H1 (cell line): ENCODE results near the gene RBM44. TPM values are rescaled to one million over a fixed set of nuclear protein-coding genes. Genes with fewer than 3 reads are reported as not detected.

Source experiments
- CTCF ChIA-PET: fragments of 300-600 bp; sonication (Branson Sonifier 250); formaldehyde crosslinking; loops from one replicate; lab custom pipeline; 2021; ENCODE audit not compliant: partially characterized antibody; lab: Charles Lee
- POLR2A ChIA-PET: fragments of 300-600 bp; sonication (Branson Sonifier 250); formaldehyde crosslinking; loops from one replicate; lab custom pipeline; 2021; ENCODE audit warnings: inconsistent platforms; ENCODE audit not compliant: partially characterized antibody; lab: Charles Lee
- DNase-seq, 2 experiments: peaks; one replicate each; pipeline versions ENCODE4 v3.0.0 to v3.0.0-alpha.2; 2010 to 2022; ENCODE audit warnings: low spot score in 2 of 2, low read depth in 1 of 2, mixed read lengths in 1 of 2
- FAIRE-seq: peaks from 2 replicates; lab custom pipeline; 2011; peaks lifted over from hg19 to GRCh38; lab: Jason Lieb, UNC
- H2AFZ ChIP-seq: 2 replicates; pipeline ENCODE4 v1.8.1; 2012; ENCODE audit warnings: low read length, inconsistent platforms
- H2AK5ac ChIP-seq: 2 replicates; pipeline ENCODE4 v1.6.1; 2013; ENCODE audit warnings: low read depth, low read length
- H2BK120ac ChIP-seq: replicated peaks from 2 replicates; pipeline ENCODE3; 2013; ENCODE audit warnings: low read depth, low read length, inconsistent platforms
- H2BK12ac ChIP-seq: 2 replicates; pipeline ENCODE4 v1.6.1; 2013; ENCODE audit warnings: low read depth, low read length
- H2BK15ac ChIP-seq: 2 replicates; pipeline ENCODE4 v1.6.1; 2013; ENCODE audit warnings: low read length
- H2BK20ac ChIP-seq: 2 replicates; pipeline ENCODE4 v1.6.1; 2013; ENCODE audit warnings: low read length
- H2BK5ac ChIP-seq: 2 replicates; pipeline ENCODE4 v1.6.1; 2013; ENCODE audit warnings: low read depth, low read length
- H3K14ac ChIP-seq: 2 replicates; pipeline ENCODE4 v1.6.1; 2013; ENCODE audit warnings: inconsistent platforms; ENCODE audit not compliant: insufficient read length
- H3K18ac ChIP-seq: 2 replicates; pipeline ENCODE4 v1.6.1; 2013; ENCODE audit warnings: low read length; ENCODE audit errors: extremely low read depth
- H3K23ac ChIP-seq: 2 replicates; pipeline ENCODE4 v1.6.1; 2013; ENCODE audit warnings: inconsistent platforms; ENCODE audit not compliant: insufficient read length
- H3K23me2 ChIP-seq: 2 replicates; pipeline ENCODE4 v1.6.1; 2013; ENCODE audit warnings: low read depth, low read length
- H3K27ac ChIP-seq: 2 replicates; pipeline ENCODE4 v1.6.1; 2011; ENCODE audit warnings: low read depth, low read length, inconsistent platforms
- H3K27me3 ChIP-seq, 4 experiments: replicated peaks in 1 of 4; 1 replicate in 1 of 4; 2 replicates in 3 of 4; pipeline versions ENCODE4 v1.6.1 to v1.8.1; 2011 to 2013; ENCODE audit warnings: low read length in 3 of 4, mild to moderate bottlenecking in 3 of 4, inconsistent platforms in 2 of 4, mixed read lengths in 2 of 4, moderate library complexity in 1 of 4; ENCODE audit not compliant: control insufficient read depth in 3 of 4, insufficient read depth in 3 of 4; ENCODE audit errors: extremely low read depth in 1 of 4
- H3K36me3 ChIP-seq, 4 experiments: 2 replicates each; pipeline versions ENCODE4 v1.6.1 to v1.8.1; 2011 to 2013; ENCODE audit warnings: mild to moderate bottlenecking in 4 of 4, low read length in 3 of 4, moderate library complexity in 2 of 4, control low read depth in 1 of 4, inconsistent platforms in 1 of 4; ENCODE audit not compliant: insufficient read depth in 4 of 4, control insufficient read depth in 2 of 4
- H3K4ac ChIP-seq: replicated peaks from 2 replicates; pipeline ENCODE3; 2013; ENCODE audit warnings: low read length, low read depth, mixed read lengths, inconsistent platforms; ENCODE audit not compliant: insufficient read length
- H3K4me1 ChIP-seq, 4 experiments: replicated peaks in 1 of 4; 1 replicate in 1 of 4; 2 replicates in 3 of 4; pipeline versions ENCODE4 v1.6.1 to v1.8.1; 2011 to 2013; ENCODE audit warnings: low read length in 3 of 4, inconsistent platforms in 2 of 4, mixed read lengths in 1 of 4; ENCODE audit not compliant: insufficient read depth in 4 of 4, control insufficient read depth in 3 of 4
- H3K4me2 ChIP-seq, 2 experiments: 2 replicates each; pipeline versions ENCODE4 v1.6.1 to v1.8.1; 2011 to 2013; ENCODE audit warnings: low read depth in 2 of 2, low read length in 2 of 2, control low read depth in 1 of 2, inconsistent platforms in 1 of 2, mild to moderate bottlenecking in 1 of 2; ENCODE audit not compliant: insufficient read depth in 1 of 2
- H3K4me3 ChIP-seq, 4 experiments: fragments of 200-600, 300-600 bp in 1 of 4; sonication (generic), shearing (Covaris generic), sonication (Bioruptor Twin) in 1 of 4; 2 replicates each; pipeline versions ENCODE4 v1.5.1 to v1.8.1; 2011 to 2016; ENCODE audit warnings: low read length in 4 of 4, low read depth in 3 of 4, control low read depth in 2 of 4, inconsistent platforms in 2 of 4, mild to moderate bottlenecking in 2 of 4, mixed read lengths in 1 of 4, moderate library complexity in 1 of 4; ENCODE audit not compliant: insufficient read depth in 2 of 4; ENCODE audit errors: extremely low read depth in 1 of 4
- H3K56ac ChIP-seq: replicated peaks from 2 replicates; pipeline ENCODE3; 2013; ENCODE audit warnings: low read depth, mild to moderate bottlenecking, mixed read lengths, low read length, inconsistent platforms; ENCODE audit not compliant: insufficient read length
- H3K79me1 ChIP-seq: 2 replicates; pipeline ENCODE4 v1.6.1; 2013; ENCODE audit warnings: low read depth, low read length, control low read depth
- H3K79me2 ChIP-seq, 2 experiments: 2 replicates each; pipeline versions ENCODE4 v1.6.1 to v1.8.1; 2012 to 2013; ENCODE audit warnings: low read length in 2 of 2, mild to moderate bottlenecking in 2 of 2, inconsistent platforms in 1 of 2; ENCODE audit not compliant: insufficient read depth in 2 of 2, control insufficient read depth in 1 of 2
- H3K9ac ChIP-seq, 4 experiments: replicated peaks in 1 of 4; 1 replicate in 1 of 4; 2 replicates in 3 of 4; pipeline versions ENCODE4 v1.6.1 to v1.8.1; 2011 to 2013; ENCODE audit warnings: low read depth in 3 of 4, low read length in 3 of 4, control low read depth in 2 of 4, mild to moderate bottlenecking in 2 of 4, moderate library complexity in 2 of 4, inconsistent platforms in 1 of 4; ENCODE audit errors: extremely low read depth in 1 of 4
- H3K9me3 ChIP-seq, 2 experiments: 2 replicates each; pipeline versions ENCODE4 v1.6.1 to v1.8.1; 2012 to 2013; ENCODE audit warnings: mild to moderate bottlenecking in 2 of 2, moderate library complexity in 2 of 2, control low read depth in 1 of 2, inconsistent platforms in 1 of 2, low read depth in 1 of 2, low read length in 1 of 2, mixed read lengths in 1 of 2; ENCODE audit not compliant: insufficient read depth in 2 of 2
- H4K20me1 ChIP-seq, 2 experiments: replicated peaks in 1 of 2; 2 replicates each; pipeline versions ENCODE3 to v1.8.1; 2011 to 2013; ENCODE audit warnings: inconsistent platforms in 2 of 2, low read length in 2 of 2, mild to moderate bottlenecking in 1 of 2; ENCODE audit not compliant: insufficient read depth in 2 of 2, control insufficient read depth in 1 of 2
- H4K5ac ChIP-seq: 2 replicates; pipeline ENCODE4 v1.6.1; 2013; ENCODE audit warnings: low read length, low read depth, mixed read lengths, inconsistent platforms; ENCODE audit not compliant: insufficient read length
- H4K8ac ChIP-seq: 2 replicates; pipeline ENCODE4 v1.8.0; 2013; ENCODE audit warnings: mild to moderate bottlenecking, moderate library complexity, low read length, inconsistent platforms; ENCODE audit not compliant: insufficient read depth; ENCODE audit errors: extremely low read depth
- H4K91ac ChIP-seq: replicated peaks from 2 replicates; pipeline ENCODE3; 2013; ENCODE audit warnings: low read length, mixed read lengths, inconsistent platforms; ENCODE audit not compliant: insufficient read length
- KDM4A ChIP-seq: IDR thresholded peaks from one replicate; pipeline ENCODE4 v1.7.1; 2012; ENCODE audit warnings: low read depth, mild to moderate bottlenecking, moderate library complexity, low read length, inconsistent platforms; ENCODE audit not compliant: severe bottlenecking
- WGBS, 2 experiments: shearing (Covaris generic) in 1 of 2; methylation state at CpG; one replicate each; pipeline versions ENCODE4 v1.1.6 to v1.1.7; 2013 to 2015; ENCODE audit warnings: low lambda C conversion rate in 2 of 2, mixed read lengths in 2 of 2, inconsistent platforms in 1 of 2, low coverage in 1 of 2, missing lambda C conversion rate in 1 of 2; ENCODE audit not compliant: insufficient replicate concordance in 2 of 2, insufficient coverage in 1 of 2, insufficient read length in 1 of 2; ENCODE audit errors: extremely low coverage in 1 of 2, missing lambda C conversion rate in 1 of 2; 5-methylcytosine and 5-hydroxymethylcytosine counted together
- polyA plus RNA-seq, 7 experiments: library from polyadenylated mRNA; depleted of rRNA in 3 of 7; stranded (reverse) in 5 of 7; unstranded in 2 of 7; fragments of >200 nt in 5 of 7; fragments of 200-250 nt in 2 of 7; gene quantifications; 1 replicate in 5 of 7; 2 replicates in 1 of 7; 4 replicates in 1 of 7; pipeline versions ENCODE4 v1.2.1 to v1.2.3, GENCODE V29; 2011 to 2013; ENCODE audit warnings: missing spikeins in 2 of 7, mixed read lengths in 2 of 7
- total RNA-seq: library from RNA; stranded (reverse); fragmentation: NEBNext Ultra II Directional; extraction: Animal tissue kit (Norgen Biotek cat#: 25700); gene quantifications from 2 replicates; pipeline ENCODE4 v1.2.1, GENCODE V29; 2021

RBM44 gene
- total and polyA plus RNA-seq, 2 of the 8 experiments (the other 6 are each of a cell fraction or from before 2014, with no cell fraction given), result 0.12 to 0.43 TPM

GRCh38 chr2:237873421-237873831 lies 74.8 kb downstream of the RBM44 start:
- 89% methylated on average over 9 of the region's 11 CpGs; no CpG with 5 or more reads in 1 of the 2 experiments for WGBS, 2 experiments
- H3K56ac ChIP-seq, result no peak overlapping the region
- H2BK12ac ChIP-seq, result no peak overlapping the region
- no peak overlapping the region for H2AK5ac ChIP-seq
- H3K79me1 ChIP-seq, result no peaks in the 10 kb centered on the region
- H3K4me1 ChIP-seq, result no peaks in the 10 kb centered on the region; a peak in 1 of 7 replicates
- H3K79me2 ChIP-seq, result no peaks in the 10 kb centered on the region
- no peak overlapping the region for H2AFZ ChIP-seq
- H3K14ac ChIP-seq, result no peak overlapping the region
- DNase-seq (no peak), FAIRE-seq (no peak)
- no peak overlapping the region for H2BK5ac ChIP-seq
- CTCF ChIA-PET, result interaction anchor here (1.1 kb wide), 1 partner anchor 11 kb away, joined by 3 read pairs; no protein-coding TSS in a partner anchor
- H2BK20ac ChIP-seq, result no peak overlapping the region
- H3K27me3 ChIP-seq, result no peaks in the 10 kb centered on the region
- H2BK120ac ChIP-seq, result no peak overlapping the region
- no peak overlapping the region for H3K4me3 ChIP-seq
- no peak overlapping the region for H3K27ac ChIP-seq
- H3K36me3 ChIP-seq, result no peaks in the 10 kb centered on the region
- H3K4me2 ChIP-seq, result no peak overlapping the region
- H4K5ac ChIP-seq, result no peak overlapping the region
- no peak overlapping the region for H3K9ac ChIP-seq
- POLR2A ChIA-PET, result interaction anchor here (1.6 kb wide), 1 partner anchor 187 kb away, joined by 3 read pairs; the partner anchor contains the start of gene SCLY
- H4K8ac ChIP-seq, result no peak overlapping the region
- H3K23ac ChIP-seq, result no peak overlapping the region
- no peaks in the 10 kb centered on the region for H4K20me1 ChIP-seq
- H3K18ac ChIP-seq, result no peak overlapping the region
- no peak for TF ChIP-seq KDM4A
- H3K4ac ChIP-seq, result no peak overlapping the region
- no peak overlapping the region for H4K91ac ChIP-seq
- H3K23me2 ChIP-seq, result no peaks in the 10 kb centered on the region
- H2BK15ac ChIP-seq, result no peak overlapping the region
- no peaks in the 10 kb centered on the region; a peak in 1 of 4 replicates for H3K9me3 ChIP-seq
